Activated CD4-positive, CD25-positive, alpha-beta regulatory T cell treated with anti-CD3 and anti-CD28 coated beads, Interleukin-2, amount 50 U/mL, for 24 hours (primary cell): ENCODE results near the gene MTMR3.
"Not testable (repeated sequence)": the region's sequence is repeated elsewhere in the genome, so short reads cannot be mapped to it uniquely, and the experiment has no call there.

ENCODE experiments used
- ATAC-seq, 2 donors: fragments of 150-1000 bp; cut with Tn5 transposase; one replicate each; pipeline ENCODE4 v1.10.0; 2021; ENCODE audit warnings: mild to moderate bottlenecking in 1 of 2, moderate library complexity in 1 of 2

MTMR3 gene

GRCh38 chr22:29883045-29883774, at the start of gene MTMR3:
MTMR3 (plus strand) TSS chr22:29883174; CDS start chr22:29971060, 87,886 bp downstream.
- peak; percentile 77 to 78 for ATAC-seq

GRCh38 chr22:29833392-29833965, 49.5 kb upstream of the MTMR3 start:
- no peak for ATAC-seq

GRCh38 chr22:29834046-29834445, 48.9 kb upstream of the MTMR3 start:
- no peak for ATAC-seq

GRCh38 chr22:29836791-29837370, 46.1 kb upstream of the MTMR3 start:
- ATAC-seq: not testable (repeated sequence)

- peak; percentile 96 to 97 for ATAC-seq
Measured at GRCh38 chr22:29837741-29838598, 45.0 kb upstream of the MTMR3 start, which contains the start of gene ASCC2. ASCC2 (minus strand) TSS chr22:29838274; CDS start chr22:29832325, 5,949 bp downstream.

- ATAC-seq: peak; percentile 8 to 10
Measured at GRCh38 chr22:29838599-29838956, 44.4 kb upstream of the MTMR3 start.

GRCh38 chr22:29839039-29839438, 43.9 kb upstream of the MTMR3 start:
- no peak for ATAC-seq

GRCh38 chr22:29840498-29840897, 42.5 kb upstream of the MTMR3 start:
- no peak for ATAC-seq

- ATAC-seq: no peak
Measured at GRCh38 chr22:29842172-29842571, 40.8 kb upstream of the MTMR3 start.

GRCh38 chr22:29842740-29843139, 40.2 kb upstream of the MTMR3 start:
- no peak for ATAC-seq

- ATAC-seq: no peak
Measured at GRCh38 chr22:29846290-29846689, 36.7 kb upstream of the MTMR3 start.

- ATAC-seq: no peak
Measured at GRCh38 chr22:29848111-29848510, 34.9 kb upstream of the MTMR3 start.

- no peak for ATAC-seq
Measured at GRCh38 chr22:29854432-29854831, 28.5 kb upstream of the MTMR3 start.

GRCh38 chr22:29855611-29856181, 27.3 kb upstream of the MTMR3 start:
- ATAC-seq: no peak

GRCh38 chr22:29856496-29856895, 26.5 kb upstream of the MTMR3 start:
- no peak for ATAC-seq

- ATAC-seq: not testable (repeated sequence)
Measured at GRCh38 chr22:29859030-29859429, 23.9 kb upstream of the MTMR3 start.

GRCh38 chr22:29860006-29860766, 22.8 kb upstream of the MTMR3 start:
- no peak for ATAC-seq

GRCh38 chr22:29861672-29862297, 21.2 kb upstream of the MTMR3 start:
- no peak for ATAC-seq

- not testable (repeated sequence) for ATAC-seq
Measured at GRCh38 chr22:29865572-29865971, 17.4 kb upstream of the MTMR3 start.

- ATAC-seq: no peak
Measured at GRCh38 chr22:29867260-29867659, 15.7 kb upstream of the MTMR3 start.

- ATAC-seq: no peak
Measured at GRCh38 chr22:29867851-29868250, 15.1 kb upstream of the MTMR3 start.
